Measurements from ENCODE around the gene CLEC2A.

The CLEC2A gene

GRCh38 chr12:9931245-9931644 lies 925 bp downstream of the CLEC2A start:
- no peak for DNase-seq

- no peak for DNase-seq
Measured at GRCh38 chr12:9928607-9929006, 3.6 kb downstream of the CLEC2A start.

- no peak for DNase-seq
Measured at GRCh38 chr12:9926876-9927275, 5.3 kb downstream of the CLEC2A start.

- DNase-seq, result peak; percentile 27 to 64
Measured at GRCh38 chr12:9925705-9926393, 6.3 kb downstream of the CLEC2A start.

GRCh38 chr12:9922429-9922828 lies 9.7 kb downstream of the CLEC2A start:
- DNase-seq, result no peak

GRCh38 chr12:9920451-9920850 lies 11.7 kb downstream of the CLEC2A start:
- no peak for DNase-seq

GRCh38 chr12:9919443-9919842 lies 12.7 kb downstream of the CLEC2A start:
- DNase-seq, result no peak

- DNase-seq, result no peak
Measured at GRCh38 chr12:9911708-9912107, 20.5 kb downstream of the CLEC2A start.

- no peak for DNase-seq
Measured at GRCh38 chr12:9910716-9911421, 21.3 kb downstream of the CLEC2A start.

GRCh38 chr12:9909724-9910123 lies 22.4 kb downstream of the CLEC2A start:
- no peak for DNase-seq

- DNase-seq, result no peak
Measured at GRCh38 chr12:9908350-9908749, 23.8 kb downstream of the CLEC2A start.

GRCh38 chr12:9907769-9908168 lies 24.4 kb downstream of the CLEC2A start:
- DNase-seq, result no peak

- peak; percentile 3 to 9 for DNase-seq
Measured at GRCh38 chr12:9906873-9907272, 25.3 kb downstream of the CLEC2A start.

- no peak for DNase-seq
Measured at GRCh38 chr12:9902539-9903228, 29.5 kb downstream of the CLEC2A start.

GRCh38 chr12:9900930-9901329 lies 31.2 kb downstream of the CLEC2A start:
- no peak for DNase-seq

- DNase-seq, result no peak
Measured at GRCh38 chr12:9899209-9899608, 33.0 kb downstream of the CLEC2A start.

GRCh38 chr12:9897535-9897934 lies 34.6 kb downstream of the CLEC2A start:
- no peak for DNase-seq

- no peak for DNase-seq
Measured at GRCh38 chr12:9895215-9895971, 36.8 kb downstream of the CLEC2A start.

- DNase-seq, result no peak
Measured at GRCh38 chr12:9888665-9889273, 43.4 kb downstream of the CLEC2A start.

- no peak for DNase-seq
Measured at GRCh38 chr12:9883175-9883574, 49.0 kb downstream of the CLEC2A start.

GRCh38 chr12:9881988-9882387 lies 50.2 kb downstream of the CLEC2A start:
- no peak for DNase-seq

- DNase-seq, result no peak
Measured at GRCh38 chr12:9881246-9881645, 50.9 kb downstream of the CLEC2A start, which contains the start of gene KLRF2. KLRF2 (plus strand) TSS chr12:9881489; CDS start chr12:9881596, 107 bp downstream.
